ENCODE results near the gene ITIH2.
"Not testable (repeated sequence)": the region's sequence is repeated elsewhere in the genome, so short reads cannot be mapped to it uniquely, and the experiment has no call there.

Gene ITIH2, protein sequence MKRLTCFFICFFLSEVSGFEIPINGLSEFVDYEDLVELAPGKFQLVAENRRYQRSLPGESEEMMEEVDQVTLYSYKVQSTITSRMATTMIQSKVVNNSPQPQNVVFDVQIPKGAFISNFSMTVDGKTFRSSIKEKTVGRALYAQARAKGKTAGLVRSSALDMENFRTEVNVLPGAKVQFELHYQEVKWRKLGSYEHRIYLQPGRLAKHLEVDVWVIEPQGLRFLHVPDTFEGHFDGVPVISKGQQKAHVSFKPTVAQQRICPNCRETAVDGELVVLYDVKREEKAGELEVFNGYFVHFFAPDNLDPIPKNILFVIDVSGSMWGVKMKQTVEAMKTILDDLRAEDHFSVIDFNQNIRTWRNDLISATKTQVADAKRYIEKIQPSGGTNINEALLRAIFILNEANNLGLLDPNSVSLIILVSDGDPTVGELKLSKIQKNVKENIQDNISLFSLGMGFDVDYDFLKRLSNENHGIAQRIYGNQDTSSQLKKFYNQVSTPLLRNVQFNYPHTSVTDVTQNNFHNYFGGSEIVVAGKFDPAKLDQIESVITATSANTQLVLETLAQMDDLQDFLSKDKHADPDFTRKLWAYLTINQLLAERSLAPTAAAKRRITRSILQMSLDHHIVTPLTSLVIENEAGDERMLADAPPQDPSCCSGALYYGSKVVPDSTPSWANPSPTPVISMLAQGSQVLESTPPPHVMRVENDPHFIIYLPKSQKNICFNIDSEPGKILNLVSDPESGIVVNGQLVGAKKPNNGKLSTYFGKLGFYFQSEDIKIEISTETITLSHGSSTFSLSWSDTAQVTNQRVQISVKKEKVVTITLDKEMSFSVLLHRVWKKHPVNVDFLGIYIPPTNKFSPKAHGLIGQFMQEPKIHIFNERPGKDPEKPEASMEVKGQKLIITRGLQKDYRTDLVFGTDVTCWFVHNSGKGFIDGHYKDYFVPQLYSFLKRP

DNA sequence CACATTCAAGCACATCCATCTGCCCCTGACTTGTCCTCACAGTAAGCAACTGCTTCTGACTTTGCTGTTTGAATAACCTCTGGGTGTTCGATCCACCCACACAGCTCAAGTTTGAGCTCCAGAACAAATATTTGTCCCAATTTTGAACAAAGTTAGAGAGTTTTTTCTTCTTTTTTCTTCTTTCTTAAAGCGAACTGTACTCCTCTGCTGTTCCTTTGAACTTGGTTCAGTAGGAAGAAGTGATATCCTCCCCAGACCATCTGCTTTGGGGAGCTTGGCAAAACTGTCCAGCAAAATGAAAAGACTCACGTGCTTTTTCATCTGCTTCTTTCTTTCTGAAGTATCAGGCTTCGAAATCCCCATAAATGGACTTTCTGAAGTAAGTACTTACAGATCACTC, at the start of gene ITIH2:
Gene ITIH2, plus strand, starts transcription at position 177 of the 400 bp plus-strand sequence. Its CDS starts 119 bp downstream, at position 296.
- no peak for DNase-seq

DNA sequence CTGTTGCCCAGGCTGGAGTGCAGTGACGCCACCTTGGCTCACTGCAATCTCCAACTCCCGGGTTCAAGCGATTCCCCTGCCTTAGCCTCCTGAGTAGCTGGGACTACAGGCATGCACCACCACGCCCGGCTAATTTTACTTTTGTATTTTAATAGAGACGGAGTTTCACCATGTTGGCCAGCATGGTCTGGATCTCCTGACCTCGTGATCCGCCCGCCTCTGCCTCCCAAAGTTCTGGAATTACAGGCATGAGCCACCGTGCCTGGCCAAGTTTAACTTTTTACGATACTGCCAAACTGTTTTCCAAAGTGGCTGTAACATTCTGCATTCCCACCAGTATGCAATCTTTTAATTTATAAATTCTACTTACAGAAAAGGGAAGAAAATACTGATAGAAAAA, 46.0 kb upstream of the ITIH2 start:
- not testable (repeated sequence) for DNase-seq

DNA sequence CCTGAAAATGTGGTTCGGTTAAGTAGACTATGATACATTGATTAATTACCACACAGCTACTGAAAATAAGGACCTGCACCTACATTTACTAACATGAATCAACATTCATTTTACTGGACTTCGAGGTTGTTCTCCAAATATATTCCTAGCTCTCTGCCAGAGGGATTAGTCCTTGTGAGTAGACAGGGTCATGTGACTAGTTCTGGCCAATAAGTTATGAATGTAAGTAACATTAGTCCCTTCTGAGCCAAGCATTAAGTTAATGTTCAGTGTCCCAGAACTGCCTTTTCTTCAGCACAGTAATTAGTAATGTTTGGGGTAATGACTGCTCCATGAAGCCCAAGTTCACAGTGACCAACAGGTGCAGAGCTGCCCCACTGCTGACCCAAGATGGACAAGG, 45.6 kb upstream of the ITIH2 start:
- DNase-seq: no peak

DNA sequence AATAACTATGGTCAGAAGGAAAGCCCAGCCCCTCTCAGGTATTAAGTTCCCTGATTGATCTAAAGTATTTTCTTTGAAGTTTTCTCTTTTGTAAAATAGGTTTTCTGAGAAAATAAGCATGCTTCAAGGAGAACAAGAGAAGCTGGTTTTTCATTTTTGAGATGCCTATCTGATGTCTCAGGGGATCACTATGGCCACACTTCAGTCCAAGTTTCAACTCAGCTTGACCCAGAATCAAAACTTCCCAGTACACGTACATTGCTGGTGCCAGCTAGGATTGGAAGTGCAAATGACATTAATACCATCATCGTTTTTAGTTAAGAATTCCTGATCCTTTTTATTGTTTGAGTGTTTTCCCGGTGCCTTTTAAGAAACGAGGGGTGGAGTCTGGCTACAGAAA, 43.6 kb upstream of the ITIH2 start:
- no peak for DNase-seq

DNA sequence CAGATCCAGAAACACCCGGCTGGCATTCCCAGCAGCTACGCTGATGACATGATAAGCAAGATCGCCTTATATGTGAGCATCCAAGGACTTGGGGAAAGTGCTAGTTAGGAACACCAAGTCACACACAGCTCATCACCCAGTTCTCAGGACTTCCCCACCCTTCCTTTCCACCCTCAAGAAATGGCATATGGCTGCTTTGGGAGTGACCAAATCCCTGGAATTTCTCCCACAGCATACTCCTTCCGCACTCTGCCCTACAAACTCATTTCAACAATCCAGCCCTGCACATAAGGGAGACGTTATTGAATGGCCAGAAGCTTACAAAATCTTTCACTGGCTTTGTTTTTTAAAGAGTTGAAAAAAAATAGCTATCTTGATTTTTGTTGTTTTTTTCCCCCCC, 40.6 kb upstream of the ITIH2 start:
- no peak for DNase-seq

DNA sequence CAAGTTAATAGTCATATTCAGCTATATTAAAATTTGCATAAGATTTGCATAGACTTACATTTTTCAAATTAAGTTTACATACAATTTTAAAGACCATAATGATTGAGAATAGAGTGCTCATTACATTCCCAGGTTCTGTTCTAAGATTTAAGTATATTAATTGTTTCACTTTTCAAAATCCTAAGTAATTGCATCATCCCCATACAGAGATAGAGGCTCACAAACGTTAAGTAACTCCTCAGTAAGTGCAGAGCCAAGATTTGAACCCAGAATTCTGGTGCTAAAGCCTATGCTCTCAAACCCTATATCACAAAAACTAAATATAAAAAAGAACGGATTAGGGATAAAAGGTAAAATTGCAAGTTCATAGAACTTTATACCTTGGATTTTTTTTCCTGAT, 38.4 kb upstream of the ITIH2 start:
- no peak for DNase-seq

DNA sequence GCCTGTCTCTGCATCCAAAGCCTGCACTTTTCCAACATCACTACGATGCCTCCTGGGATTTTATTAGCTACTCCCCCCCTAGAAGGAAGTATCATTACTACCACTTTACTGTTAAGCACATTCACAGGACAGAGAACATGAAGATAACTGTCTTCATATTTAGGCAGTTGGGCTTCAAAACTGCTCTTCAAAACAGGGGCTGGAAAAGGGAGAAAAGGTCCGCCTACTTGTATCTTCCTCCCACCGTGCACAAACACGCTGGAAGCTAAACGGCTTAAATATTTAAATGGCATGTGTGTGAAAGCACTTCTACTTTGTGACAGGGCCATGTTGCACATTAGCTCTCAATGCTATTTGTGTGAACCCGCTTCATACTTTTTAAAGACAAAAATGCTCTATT, 37.3 kb upstream of the ITIH2 start:
- DNase-seq: no peak

DNA sequence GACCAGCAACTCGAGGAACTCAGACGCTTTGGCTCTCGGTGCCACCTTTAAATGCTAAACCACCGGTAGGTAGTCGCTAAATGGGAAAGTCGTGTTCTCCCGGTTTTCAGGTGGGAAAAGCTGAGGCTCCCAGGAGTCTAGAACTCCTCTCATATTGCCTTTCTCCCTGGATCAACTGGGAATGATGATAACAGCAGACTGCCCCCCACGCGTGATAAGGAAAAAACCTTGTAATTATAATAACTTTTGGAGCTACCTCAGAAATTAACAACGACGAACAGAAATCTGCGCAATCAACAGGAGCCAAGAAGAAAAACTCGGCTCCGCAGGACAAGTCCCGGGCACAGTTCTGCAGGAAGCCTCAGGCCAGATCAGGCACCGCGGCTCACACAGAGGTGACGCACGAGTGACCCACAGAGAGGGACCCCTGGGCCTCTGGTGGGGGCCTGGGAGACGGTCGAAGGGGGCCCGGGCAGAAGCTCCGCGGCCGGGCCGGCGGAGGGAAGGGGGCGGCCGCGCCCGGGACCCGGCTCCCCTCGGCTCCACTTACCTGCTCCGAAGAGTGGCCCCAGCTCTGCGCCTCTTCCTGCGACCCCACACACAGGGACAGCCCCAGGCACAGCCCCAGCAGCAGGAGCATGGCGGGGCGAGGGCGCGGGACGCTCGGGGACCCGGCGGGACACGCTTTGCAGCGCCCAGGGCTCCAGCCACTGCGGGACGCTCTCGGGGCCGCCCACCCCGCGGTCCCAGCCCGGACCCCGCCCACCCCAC, 36.7 kb upstream of the ITIH2 start, which contains the start of gene ITIH5:
Gene ITIH5, minus strand, starts transcription at position 714 of the 771 bp plus-strand sequence. Its CDS starts 74 bp downstream, at position 640.
- no peak for DNase-seq

DNA sequence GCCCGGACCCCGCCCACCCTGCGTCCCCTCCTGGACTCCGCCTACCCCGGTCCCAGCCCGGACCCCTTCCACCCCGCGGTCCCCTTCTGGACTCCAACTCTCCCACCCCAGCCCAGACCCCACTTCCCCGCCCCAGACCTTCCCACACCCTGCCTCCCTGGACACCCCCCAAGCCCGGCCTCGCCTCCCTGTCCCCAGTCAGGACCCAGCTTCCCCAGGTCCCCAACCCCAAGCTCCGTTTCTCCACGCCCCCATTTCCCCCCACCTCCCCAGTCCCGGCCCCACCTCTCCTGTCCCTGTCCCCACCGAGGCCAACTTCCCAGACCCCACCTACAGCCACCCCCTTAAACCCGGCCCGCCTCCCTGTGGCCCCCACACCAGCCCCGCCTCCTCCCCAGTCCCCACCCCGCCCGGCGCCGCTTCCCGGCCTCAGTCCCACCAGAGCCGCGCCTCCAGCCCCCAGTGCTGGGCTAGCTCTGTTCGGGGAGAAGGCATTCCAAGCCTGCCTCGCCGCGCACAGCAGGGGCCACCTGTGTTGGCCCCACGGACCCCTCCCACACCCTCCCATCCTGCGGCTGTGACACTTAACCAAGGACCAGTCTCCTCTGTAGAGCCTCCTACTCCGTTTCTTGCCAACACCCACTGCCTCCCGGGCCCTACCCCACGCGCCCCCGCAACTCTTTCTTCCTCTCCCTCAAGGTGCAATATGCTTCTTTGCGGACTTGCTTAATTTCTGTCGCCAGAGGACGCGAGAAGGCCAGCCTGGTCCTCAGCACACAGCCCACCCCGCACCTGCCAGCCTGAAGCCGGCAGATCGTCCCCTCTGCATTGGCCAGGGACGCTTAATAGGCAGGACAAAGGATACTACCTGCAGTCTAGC, 35.6 kb upstream of the ITIH2 start:
- DNase-seq: no peak

DNA sequence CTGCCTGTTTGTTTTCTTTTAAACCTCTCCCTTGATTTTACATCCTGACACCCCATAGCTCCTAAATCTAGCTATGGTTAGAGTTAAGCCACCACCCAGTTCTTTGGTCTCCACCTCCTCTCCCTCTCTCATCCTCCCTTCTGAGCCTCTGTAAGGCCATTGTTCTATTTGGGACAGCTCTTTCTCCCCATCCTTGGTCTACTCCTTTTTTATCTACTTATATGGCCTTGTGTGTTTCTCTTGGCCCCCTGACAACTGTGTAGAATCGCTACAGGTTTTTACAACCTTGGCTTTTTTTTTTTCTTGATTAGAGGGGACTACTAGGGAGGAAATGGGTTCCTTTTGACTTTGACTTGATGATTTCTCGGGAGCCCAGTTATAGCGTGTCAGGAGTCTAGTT, 33.0 kb upstream of the ITIH2 start:
- no peak for DNase-seq

DNA sequence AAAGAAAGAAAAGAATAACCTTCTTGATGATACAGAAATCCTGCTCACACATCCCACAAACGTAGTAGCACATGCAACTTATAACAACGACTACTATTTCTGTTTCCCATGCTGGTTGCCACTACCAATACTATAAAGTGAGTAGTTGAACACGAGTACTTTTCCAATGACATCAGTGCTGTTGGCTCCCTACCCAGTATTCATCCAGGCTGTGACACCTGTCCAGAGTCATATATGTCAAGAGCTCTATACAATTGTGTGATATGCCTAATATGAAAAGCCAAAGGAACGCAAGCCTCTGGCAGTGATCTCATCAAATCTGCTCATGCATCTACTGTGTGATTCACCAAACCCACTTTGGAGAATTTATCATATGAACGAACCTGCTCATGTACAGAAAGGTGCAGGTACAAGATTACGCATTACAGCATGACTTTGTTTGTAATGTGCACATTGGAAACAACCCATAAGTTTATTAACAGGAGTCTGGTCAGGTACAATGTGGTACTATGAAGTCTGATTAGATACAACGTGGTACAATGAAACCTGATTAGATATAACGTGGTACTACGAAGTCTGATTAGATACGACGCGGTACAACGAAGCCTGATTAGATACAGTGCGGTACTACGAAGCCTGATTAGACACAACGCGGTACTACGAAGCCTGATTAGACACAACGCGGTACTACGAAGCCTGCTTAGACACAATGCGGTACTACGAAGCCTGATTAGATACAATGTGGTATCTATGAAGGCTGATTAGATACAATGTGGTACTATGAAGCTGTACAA, 30.6 kb upstream of the ITIH2 start:
- DNase-seq: no peak

DNA sequence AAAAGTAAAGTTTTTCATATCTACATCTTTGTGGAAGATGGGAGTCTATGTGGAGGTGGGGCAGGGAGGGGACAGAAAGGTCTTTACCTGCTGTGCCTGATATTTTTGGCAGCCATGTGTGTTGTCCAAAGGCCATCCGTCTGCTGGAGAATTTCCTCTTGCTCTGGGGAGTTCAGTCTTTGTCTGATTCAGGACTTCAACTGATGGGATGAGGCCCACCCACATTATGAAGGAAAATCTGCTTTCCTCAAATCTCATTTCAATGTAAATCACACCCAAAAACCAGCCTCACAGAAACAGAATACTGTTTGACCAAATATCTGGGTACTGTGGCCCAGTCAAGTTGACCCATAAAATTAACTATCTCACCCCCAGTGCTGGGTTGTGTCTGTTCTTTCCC, 23.9 kb upstream of the ITIH2 start:
- no peak for DNase-seq

DNA sequence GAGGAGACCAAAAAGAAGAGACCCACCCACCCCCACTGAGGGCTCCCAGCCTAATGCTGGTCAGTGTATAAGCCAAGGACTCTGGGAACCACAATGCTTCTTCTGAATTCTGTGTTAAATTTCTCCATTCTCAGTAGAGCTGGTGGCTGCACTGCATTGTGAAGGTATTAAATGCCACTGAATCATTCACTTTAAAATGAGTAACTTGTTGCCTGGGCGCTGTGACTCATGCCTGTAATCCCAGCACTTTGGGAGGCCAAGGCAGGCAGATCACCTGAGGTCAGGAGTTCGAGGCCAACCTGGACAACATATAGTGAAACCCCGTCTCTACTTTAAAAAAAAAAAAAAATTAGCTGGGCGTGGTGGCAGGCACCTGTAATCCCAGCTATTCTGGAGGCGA, 23.0 kb upstream of the ITIH2 start:
- not testable (repeated sequence) for DNase-seq

DNA sequence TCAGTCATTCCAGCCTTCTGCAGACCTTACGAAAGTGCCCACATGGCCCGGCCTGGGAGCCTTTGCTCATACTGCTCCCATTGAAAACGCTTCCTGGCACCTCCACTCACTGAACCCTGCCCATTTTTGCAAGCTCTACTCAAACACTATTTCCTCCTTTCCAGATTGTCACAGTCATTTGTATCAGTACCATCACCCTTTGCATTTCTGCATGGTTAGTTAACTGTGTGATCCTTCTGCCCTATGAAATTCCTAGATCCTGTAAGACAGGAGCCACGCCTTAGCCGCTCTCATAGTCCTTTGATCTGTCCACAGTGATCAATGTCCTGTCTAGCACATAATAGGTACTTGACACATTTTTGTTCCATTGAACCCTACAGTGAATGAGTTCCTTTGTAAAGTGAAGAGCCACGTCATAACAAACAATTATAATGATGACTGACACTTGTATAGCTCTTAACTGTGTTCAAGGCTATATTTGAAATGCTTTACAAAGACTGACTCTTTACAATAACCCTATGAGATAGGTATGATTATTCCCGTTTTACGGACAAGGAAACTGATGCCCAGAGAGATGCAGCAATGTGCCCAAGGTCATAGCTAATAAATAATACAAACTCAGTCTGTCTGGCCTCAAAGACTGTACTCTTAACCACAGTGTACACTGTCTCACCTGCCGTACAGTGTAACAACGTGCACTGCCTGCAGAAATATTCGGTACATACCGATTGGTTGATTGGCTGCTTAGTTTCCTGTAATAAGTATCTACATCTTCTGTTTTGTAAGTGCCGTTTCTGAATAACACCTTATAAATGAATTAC, 16.6 kb upstream of the ITIH2 start:
- DNase-seq: no peak

DNA sequence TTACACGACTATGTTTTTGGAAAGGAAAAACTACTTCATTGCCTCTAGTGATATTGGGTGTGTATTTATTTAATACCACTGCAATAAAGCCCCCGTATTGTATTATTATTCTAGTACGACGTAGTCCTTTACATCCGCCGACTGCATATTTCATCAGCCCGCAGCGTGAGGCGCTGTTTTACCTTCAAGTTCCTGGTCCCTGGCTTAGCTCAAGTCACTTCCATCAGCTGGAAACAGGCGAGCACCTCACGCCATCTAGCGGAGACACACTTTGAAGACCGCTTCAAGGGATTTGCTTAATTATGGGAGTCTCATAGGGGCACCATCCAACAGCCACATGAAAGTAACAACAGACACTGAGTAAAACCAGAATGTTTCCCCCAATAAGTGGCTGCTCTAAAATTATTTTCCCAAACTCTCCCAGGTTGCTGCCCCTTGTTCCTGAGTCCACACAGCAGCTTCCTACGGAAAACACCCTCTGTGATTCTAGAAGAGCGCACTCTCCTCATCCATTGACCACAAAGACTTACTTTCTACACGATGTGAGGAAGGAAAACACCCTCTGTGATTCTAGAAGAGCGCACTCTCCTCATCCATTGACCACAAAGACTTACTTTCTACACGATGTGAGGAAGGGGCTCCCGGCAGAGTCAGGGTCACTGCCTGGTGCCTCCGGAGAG, 15.7 kb upstream of the ITIH2 start:
- peak; percentile 48 for DNase-seq

DNA sequence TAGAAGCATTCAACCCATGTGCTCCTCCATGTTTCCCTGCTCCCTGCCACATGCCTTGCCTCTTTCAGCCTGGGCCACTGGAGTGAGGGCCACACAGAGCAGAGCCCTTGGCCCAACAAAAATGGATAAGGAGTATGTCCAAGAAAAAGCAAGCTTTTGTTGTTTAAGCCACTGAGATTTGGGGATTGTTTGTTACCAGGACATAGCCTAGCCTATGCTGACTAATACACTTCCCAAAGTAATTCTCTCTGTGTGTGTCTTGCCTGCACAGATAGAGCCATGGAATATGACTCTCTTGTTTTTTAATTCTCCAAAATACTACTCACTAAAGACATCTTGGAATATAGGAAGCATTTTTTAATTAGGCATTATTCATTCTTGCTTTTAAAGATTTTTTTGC, 13.5 kb upstream of the ITIH2 start:
- DNase-seq: no peak

DNA sequence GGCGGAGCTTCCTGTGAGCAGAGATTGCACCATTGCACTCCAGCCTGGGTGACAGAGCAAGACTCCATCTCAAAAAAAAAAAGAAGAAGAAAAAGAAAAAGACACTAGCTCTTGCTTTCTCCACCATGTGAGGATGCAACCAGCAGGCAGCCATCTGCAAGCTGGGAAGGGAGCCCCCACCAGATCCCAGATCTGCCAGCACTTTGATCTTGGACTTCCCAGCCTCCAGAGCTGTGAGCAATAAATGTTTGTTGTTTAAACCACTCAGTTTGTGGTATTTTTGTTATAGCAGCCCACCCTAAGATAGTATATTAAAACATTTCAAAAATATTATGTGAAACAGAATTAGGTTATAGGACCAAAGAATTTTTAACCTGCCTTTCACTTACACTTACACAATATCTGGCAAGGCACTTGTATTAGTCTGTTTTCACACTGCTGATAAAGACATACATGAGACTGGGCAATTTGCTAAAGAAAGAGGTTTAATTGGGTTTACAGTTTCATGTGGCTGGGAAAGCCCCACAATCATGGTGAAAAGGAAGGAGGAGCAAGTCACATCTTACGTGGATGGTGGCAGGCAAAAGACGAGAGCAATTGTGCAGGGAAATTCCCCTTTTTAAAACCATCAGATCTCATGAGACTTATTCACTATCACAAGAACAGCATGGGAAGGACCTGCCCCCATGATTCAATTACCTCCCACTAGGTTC, 12.1 kb upstream of the ITIH2 start:
- not testable (repeated sequence) for DNase-seq

DNA sequence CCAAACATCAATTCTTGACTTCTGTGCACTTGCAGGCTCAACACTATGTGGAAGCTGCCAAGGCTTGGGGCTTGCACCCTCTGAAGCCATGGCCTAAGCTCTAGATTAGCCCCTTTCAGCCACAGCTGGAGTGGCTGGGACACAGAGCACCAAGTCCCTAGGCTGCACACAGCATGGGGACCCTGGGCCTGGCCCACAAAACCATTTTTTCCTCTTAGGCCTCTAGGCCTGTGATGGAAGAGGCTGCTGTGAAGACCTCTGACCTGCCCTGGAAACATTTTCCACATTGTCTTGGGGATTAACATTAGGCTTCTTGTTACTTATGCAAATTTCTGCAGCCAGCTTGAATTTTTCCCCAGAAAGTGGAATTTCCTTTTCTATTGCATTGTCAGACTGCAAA, 10.7 kb upstream of the ITIH2 start:
- DNase-seq: not testable (repeated sequence)

DNA sequence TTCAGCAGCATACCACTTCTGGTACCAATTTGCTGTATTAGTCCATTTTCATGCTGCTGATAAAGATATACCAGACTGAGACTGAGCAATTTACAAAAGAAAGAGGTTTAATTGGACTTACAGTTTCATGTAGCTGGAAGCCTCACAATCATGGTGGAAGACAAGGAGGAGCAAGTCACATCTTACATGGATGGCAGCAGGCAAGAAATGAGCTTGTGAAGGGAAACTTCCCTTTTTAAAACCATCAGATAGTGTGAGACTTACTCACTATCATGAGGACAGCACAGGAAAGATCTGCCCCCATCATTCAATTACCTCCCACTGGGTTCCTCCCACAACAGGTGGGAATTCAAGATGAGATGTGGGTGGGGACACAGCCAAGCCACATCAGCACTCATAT, 9.9 kb upstream of the ITIH2 start:
- not testable (repeated sequence) for DNase-seq

Data from NCI-H2227 treated with DMSO at 0.1 percent for 48 hours (cell line).